NCI-H2081 treated with DMSO at 0.1 percent for 48 hours (cell line): ENCODE data around the gene FRMD4A.

ENCODE experiments used
- DNase-seq: peaks from one replicate; lab custom pipeline; 2025; lab: John Stamatoyannopoulos, UW

FRMD4A gene

GRCh38 chr10:14330388-14331061 is at the start of gene FRMD4A:
Gene FRMD4A (minus strand): TSS chr10:14330924.
- DNase-seq = no peak

- no peak for DNase-seq
Observed at GRCh38 chr10:14379556-14380280, 49.0 kb upstream of the FRMD4A start.

- no peak for DNase-seq
Observed at GRCh38 chr10:14378387-14378960, 47.8 kb upstream of the FRMD4A start.

- DNase-seq = no peak
Observed at GRCh38 chr10:14377591-14378175, 47.0 kb upstream of the FRMD4A start.

- DNase-seq = no peak
Observed at GRCh38 chr10:14374745-14375445, 44.2 kb upstream of the FRMD4A start.

GRCh38 chr10:14372606-14373005 is 41.9 kb upstream of the FRMD4A start:
- DNase-seq = no peak

- DNase-seq = no peak
Observed at GRCh38 chr10:14371581-14371980, 40.9 kb upstream of the FRMD4A start.

- no peak for DNase-seq
Observed at GRCh38 chr10:14370894-14371293, 40.2 kb upstream of the FRMD4A start.

GRCh38 chr10:14369906-14370305 is 39.2 kb upstream of the FRMD4A start:
- DNase-seq = no peak

GRCh38 chr10:14366760-14367159 is 36.0 kb upstream of the FRMD4A start:
- DNase-seq = no peak

- no peak for DNase-seq
Observed at GRCh38 chr10:14365266-14365665, 34.5 kb upstream of the FRMD4A start.

- no peak for DNase-seq
Observed at GRCh38 chr10:14362104-14362503, 31.4 kb upstream of the FRMD4A start.

GRCh38 chr10:14360961-14361360 is 30.2 kb upstream of the FRMD4A start:
- no peak for DNase-seq

- no peak for DNase-seq
Observed at GRCh38 chr10:14360515-14360914, 29.8 kb upstream of the FRMD4A start.

GRCh38 chr10:14358886-14359573 is 28.3 kb upstream of the FRMD4A start:
- no peak for DNase-seq

- no peak for DNase-seq
Observed at GRCh38 chr10:14356921-14357320, 26.2 kb upstream of the FRMD4A start.

GRCh38 chr10:14355750-14356149 is 25.0 kb upstream of the FRMD4A start:
- no peak for DNase-seq

- no peak for DNase-seq
Observed at GRCh38 chr10:14353291-14353913, 22.7 kb upstream of the FRMD4A start.

GRCh38 chr10:14350006-14350405 is 19.3 kb upstream of the FRMD4A start:
- no peak for DNase-seq

GRCh38 chr10:14349081-14349480 is 18.4 kb upstream of the FRMD4A start:
- DNase-seq = no peak

- no peak for DNase-seq
Observed at GRCh38 chr10:14345262-14345661, 14.5 kb upstream of the FRMD4A start.
